GM19452 (cell line): ENCODE results near the gene SDHA.
"Not testable (repeated sequence)": the region's sequence is repeated elsewhere in the genome, so short reads cannot be mapped to it uniquely, and the experiment has no call there.

Experiments used
- ATAC-seq: cut with Tn5 transposase; IDR thresholded peaks from one replicate; pipeline ENCODE4 v1.9.1; 2021; ENCODE audit not compliant: unreplicated experiment

SDHA gene

GRCh38 chr5:296954-297353 is 78.8 kb downstream of the SDHA start:
- ATAC-seq, result not testable (repeated sequence)

DNA sequence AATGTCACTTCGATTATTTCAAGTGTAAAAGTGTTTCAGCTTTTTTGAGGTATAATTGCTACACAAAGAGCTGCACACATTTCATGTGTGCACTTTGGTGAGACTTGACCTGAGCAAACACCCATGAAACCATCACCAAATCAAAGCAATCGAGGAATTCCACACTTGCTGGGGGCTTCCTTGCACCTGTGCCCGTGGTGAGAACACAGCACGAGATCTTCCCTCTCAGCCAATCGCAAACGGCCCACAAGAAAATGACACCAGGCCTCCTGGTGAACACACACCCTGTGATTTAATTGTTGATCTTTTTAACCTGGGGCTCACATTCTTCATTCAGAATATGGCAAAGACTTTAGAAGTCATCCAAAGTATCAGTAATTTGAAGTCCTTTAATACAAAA is 79.3 kb downstream of the SDHA start:
- ATAC-seq, result not testable (repeated sequence)

- not testable (repeated sequence) for ATAC-seq
These were observed 80.0 kb downstream of the SDHA start for GRCh38 chr5:297991-298736.

DNA sequence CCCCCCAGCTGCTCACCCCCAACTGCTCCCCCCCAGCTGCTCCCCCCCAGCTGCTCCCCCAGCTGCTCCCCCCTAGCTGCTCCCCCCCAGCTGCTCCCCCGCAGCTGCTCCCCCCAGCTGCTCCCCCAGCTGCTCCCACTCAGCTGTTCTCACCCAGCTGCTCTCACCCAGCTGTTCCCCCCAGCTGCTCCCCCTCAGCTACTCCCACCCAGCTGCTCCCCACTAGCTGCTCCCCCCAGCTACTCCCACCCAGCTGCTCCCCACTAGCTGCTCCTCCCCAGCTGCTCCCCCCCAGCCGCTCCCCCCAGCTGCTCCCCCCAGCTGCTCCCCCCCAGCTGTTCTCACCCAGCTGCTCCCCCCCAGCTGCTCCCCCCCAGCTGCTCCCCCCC is 80.6 kb downstream of the SDHA start:
- no peak for ATAC-seq

GRCh38 chr5:299921-300320 is 81.8 kb downstream of the SDHA start:
- ATAC-seq, result not testable (repeated sequence)

DNA sequence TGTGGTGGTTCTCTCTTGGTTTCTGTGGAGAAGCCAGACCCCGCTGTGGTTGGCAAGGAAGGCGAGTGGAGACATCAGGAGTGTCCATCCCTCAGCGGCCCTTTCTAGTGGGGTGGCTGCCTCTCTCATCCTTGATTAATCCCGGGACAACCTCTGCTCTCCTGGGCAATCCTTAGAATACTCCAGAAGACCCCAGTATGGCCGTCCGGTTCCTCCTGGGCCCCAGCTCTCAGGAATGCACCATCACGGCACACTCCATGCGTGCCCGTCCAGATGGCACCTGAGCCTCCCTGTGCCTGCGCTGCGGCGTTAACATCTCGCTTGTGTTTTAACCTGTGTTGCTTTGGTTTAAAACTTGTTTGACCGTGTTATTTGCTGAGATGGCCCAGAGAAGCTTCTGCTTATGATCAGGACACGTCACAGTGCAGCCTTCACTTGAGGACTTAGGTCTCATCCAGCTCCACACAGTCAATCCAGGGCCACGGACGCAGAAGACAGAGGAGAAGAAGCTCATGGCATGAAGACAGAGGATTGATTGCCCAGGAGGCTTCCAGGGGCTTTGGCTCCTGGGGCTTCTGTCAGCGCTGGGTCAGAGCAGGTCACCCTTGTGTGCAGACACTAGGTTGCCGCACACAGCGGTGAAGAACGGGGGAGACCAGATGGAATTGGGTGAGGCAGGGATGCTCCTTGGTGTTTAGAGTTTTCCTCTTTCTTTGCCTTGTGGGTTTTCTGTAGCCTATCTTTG is 82.7 kb downstream of the SDHA start:
- ATAC-seq, result not testable (repeated sequence)

GRCh38 chr5:302416-302815 is 84.3 kb downstream of the SDHA start:
- not testable (repeated sequence) for ATAC-seq

GRCh38 chr5:302966-303365 is 84.8 kb downstream of the SDHA start:
- no peak for ATAC-seq

- ATAC-seq, result not testable (repeated sequence)
These were observed 85.6 kb downstream of the SDHA start for GRCh38 chr5:303741-304140.

GRCh38 chr5:305050-305449 is 86.9 kb downstream of the SDHA start:
- no peak for ATAC-seq

DNA sequence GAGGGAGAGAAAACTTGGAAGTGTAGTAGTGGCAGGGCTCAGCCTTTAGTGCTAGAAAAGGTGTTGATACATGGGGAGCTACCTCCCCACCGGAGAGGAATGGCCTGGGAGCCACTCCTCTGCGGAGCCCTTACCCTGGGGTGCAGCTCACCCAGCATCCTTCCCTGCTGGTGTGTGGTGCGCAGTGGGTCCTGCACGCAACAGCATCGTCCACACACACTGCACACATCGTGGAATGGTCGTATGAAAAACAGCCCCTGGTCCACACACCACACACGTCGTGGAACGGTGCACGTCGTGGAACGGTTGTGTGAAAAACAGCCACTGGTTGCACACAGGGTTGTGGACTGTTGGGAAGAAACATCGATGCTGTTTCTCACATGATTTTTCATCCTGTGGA is 87.3 kb downstream of the SDHA start:
- ATAC-seq, result no peak

GRCh38 chr5:306011-306805 is 88.1 kb downstream of the SDHA start:
- ATAC-seq, result no peak
